Activated T-helper 9 cell treated with anti-CD3 and anti-CD28 coated beads, Interleukin-2, amount 50 U/mL, for 16 hours (primary cell): ENCODE data around the gene GFM1.
A peak's percentile ranks its signal among the peaks of the same experiment; 100 is the strongest.

Experiments
- DNase-seq: peaks from one replicate; pipeline ENCODE4 v3.0.0-alpha.2; 2020; ENCODE audit warnings: low read depth

Gene GFM1

DNA sequence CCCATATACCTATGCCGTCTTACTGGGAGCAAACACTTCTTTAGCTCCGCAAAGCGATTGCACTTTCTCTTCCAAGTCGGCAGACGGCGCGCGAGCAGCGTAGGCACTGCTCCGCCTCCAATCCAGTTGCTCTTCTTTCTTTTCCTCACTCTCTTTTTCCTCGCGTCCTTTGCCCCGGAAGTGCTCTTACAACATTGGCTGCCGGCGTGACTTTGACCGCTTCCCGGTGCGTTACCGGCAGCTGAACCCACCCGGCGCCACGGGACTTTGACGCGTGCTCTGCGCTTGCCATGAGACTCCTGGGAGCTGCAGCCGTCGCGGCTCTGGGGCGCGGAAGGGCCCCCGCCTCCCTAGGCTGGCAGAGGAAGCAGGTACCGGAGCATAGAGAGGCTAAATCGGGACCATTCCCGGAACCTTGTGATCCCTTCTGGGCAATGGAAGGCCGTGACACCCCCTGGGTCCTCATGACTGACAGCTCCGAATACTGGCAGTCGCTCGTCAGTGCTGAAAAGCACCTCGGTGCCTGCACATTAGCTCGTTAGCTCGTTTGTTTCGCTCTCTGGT, at the start of gene GFM1:
GFM1 (plus strand) TSS at position 183 of the 564 bp plus-strand sequence; CDS start at position 291, 108 bp downstream.
- DNase-seq, result peak; percentile 84

DNA sequence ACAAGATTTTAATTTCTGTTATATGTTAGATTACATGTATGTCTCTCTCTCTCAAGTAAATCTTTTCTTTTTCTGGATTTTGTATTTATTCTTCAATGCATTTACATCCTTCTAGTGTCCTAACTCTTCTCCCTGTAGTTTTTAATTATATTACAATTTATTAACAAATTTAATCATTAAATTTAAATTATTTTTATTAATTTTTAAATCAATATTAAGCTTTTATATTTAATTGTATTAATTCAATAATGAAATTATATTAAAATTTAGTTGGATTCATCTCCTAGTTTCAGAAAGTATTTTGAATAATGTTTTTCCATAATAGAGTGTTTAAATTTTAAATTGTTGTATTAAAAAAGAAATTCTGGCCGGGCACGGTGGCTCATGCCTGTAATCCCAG, 43.5 kb upstream of the GFM1 start:
- no peak for DNase-seq

DNA sequence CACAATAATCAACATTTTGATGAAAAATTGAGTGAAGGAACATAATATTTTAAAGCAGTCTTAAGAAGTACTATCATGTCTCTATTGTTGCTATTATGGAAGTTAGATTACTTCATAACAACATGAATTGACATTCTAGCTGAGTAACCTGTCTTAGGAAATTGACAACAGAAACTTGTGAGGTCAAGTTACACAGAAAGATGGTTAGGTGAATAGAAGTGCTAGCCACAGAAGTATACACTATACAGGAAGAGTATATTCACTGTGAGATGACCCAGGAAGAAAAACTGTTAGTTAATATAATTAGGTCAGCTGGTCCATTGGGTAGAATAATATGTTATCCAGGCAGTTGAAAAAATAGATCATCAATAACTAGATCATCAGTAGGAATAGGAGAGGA, 42.1 kb upstream of the GFM1 start:
- no peak for DNase-seq

DNA sequence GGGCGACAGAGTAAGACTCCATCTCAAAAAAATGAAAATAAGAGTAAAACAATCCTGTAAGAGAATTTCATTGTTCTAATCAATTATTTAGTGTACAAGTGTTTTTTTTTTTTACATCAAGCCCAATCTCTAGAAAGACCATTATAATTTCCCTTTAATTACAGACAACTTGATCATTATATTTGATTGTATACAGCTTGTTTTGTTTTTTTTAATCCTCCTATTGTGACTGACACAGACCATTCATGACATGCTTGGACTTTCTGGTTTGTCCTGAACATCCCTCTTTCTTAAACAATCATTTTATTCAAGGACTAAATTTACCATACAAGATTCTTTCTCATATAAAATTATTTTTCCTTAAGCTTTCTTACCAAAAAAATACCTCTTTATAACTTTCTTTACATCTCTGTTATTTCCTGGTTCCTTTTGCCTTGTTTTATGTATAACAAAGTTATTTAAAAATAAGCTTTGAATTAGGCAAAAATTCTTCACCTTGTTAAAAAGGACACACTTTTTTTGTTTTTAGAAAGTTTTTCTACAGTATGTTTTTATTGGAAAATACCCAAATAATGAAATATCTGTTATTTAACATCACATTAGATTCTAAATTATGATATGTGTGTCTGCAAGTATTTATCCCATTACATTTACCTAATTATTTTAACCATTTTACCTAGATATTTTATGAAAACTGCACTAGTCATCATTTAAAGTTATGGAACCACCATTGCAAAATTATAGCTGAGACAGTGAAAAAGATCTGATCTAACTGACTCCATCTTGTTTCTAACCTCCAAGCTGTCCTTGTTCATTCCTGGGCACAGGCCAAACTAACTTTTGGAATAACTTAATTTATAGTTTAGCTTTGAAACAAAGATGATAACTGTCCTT, 26.1 kb upstream of the GFM1 start:
- DNase-seq, result no peak

DNA sequence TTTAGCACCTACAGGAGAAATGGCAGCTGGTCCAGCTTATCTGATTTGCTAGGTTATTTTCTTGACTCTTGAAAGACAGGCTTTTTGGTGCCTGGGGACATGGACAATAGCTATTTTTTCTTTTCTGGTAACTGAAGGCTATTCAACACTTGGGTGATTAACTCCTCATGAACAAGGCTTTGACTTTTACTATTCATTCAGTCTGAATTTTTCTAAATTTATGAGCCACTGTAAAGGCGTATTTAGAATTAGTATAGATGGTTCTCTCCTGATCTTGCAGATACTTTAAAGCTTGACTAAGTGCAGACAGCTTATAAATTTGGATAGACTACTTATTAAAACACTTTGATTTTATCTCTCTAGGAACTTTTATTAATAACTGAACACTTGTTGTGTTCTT, 18.4 kb upstream of the GFM1 start:
- DNase-seq, result no peak

DNA sequence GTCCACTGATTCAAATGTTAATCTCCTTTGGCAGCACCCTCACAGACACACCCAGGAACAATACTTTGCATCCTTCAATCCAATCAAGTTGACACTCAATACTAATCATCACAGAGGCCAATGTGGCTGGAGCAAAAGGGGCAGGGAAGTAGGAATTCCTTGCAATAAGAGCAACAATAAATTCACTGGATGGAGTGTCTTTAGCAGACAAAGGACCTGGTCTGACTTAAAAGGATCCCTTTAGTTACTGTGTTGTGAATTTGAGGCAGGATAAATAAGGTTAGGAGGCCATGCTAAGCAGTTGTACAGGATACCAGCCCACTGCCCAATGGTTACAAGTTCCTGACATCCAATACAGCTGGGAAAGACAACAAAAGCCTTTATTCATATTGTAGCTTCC, 12.3 kb upstream of the GFM1 start:
- DNase-seq, result no peak

DNA sequence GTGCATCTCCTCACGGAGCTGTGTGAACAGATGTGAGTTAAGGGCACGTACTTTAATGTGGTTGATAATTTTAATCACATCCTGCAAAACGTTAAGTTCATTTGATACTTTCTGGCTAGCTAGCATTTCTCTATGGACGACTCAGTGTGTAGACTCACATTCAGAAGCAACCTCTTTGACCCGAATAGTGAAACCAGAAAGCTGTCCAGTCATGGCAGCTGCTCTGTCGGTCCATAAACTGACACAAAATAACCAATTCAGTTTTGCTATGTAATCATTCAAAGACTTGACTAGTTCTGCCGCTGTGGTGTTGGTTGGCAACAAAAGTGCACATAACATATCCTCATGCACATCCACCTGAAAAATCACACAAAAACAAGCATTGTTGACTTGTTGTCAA, 3.7 kb upstream of the GFM1 start:
- DNase-seq, result no peak

DNA sequence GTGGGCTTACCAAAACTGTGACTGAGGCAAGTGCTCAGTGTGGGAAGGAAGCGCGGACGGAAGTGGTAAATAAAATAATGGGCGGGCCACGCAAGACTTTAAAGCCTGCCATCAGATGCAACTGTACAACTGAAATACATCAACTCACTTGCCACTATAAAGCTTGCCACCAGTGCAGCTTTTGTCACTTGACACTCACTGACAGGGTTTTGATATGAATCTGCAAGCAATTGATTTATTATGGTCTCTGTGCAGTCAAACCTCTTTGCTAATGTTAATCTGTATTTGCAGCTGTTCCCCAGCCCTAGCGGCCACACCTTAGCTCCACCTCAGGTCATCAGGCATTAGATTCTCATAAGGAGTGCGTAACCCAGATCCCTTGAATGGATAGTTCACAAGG, 2.3 kb upstream of the GFM1 start:
- no peak for DNase-seq

DNA sequence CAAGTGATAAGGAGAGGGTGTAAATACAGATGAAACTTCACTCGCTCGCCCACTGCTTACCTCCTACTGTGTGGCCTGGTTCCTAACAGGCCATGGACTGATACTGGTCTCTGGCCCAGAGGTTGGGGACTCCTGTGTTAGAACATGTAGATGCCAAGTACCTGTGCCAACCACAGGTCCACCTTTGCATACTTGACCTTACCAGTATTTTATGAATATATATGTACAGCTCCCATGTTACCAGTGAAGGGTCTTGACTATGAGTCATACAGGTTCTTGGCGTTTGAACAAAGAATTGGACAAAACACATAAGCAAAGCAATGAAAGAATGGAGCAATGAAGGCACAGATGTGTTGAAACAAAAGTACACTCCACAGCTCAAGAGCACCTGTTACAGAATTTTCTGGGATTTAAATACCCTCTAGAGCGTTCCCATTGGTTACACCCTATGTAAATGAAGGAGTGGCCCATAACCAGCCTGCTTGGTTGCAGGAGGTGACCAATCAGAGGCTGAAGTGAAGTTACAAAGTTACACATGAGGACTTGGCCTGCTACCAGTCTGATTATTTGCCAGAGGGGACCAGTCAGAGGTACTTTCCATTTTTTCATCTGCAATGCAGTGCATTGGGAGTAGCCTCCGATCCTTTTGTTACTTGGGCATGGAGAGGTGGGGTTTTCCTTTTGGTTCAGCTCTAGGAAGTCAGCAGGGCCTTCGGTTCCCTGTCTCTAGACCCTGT, 1.7 kb upstream of the GFM1 start:
- DNase-seq, result no peak

DNA sequence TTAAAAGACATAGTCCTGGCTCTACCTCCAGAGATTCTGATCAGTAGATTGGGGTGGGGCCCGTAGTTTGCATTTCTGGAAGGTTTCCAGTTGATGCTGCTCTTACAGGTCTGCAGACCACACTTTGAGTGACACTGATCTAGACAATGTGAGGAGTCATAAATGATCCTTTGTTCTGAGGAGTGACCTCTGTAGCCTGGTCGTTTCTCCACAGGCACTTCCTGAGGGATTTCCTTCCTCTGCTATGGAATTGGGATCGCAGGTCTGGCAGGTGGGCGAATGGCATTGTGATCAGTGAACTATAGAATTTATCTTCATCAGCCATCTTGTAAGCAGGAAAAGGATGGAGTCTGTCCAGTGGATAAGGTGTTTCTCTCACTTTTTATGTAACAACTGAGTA, 5.5 kb downstream of the GFM1 start:
- DNase-seq, result no peak

DNA sequence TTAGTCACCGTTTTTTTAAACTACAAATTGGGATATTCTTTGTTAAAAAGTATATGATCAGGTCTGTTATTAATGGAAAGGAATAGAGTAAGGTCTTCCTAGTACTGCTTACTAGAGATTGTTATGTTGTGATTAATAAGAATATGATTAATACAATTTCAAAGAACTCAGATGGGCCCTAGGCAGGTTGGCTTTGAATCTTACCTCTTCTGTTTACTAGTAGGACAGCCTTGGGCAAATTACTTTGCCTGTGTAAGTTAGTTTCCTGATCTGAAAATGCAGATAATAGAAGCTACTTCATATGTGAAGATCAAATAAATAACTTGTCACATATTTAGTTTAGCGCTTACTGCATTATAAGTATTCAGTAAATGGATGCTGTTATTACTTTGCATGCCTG, 6.9 kb downstream of the GFM1 start:
- DNase-seq, result no peak

DNA sequence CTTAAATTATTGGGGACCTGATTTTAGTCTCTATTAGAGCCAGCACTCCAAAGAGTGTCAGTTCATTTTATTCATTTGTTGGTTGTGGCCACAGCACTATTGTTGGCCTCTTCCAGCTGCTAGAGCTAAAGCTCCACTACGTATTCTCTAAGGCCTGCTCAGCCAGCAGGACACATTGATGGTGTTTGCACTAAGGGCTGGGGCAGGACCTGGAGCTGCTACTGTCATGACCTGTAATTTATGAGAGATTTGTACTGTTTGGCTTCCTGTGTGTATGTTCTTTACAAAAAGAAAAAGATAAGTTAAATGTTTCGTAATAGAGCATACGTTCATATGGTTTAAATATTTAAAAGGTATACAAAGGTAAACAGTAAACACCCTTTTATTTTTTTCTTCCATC, 8.1 kb downstream of the GFM1 start:
- DNase-seq, result no peak

DNA sequence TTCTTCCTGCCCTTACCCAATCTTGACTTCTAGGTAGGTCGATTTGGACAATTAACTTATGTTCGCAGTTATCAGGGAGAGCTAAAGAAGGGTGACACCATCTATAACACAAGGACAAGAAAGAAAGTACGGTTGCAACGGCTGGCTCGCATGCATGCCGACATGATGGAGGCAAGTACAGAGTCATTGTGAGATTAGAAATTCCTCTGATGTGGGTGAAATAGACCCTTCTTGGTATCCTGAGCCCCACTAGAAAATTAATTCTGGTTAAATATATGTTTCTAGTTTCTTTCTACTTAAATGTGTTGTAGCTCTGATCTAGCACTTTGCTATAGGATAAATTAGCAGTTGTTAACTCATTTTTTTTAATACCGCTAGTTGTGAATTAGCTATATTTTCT, 14.6 kb downstream of the GFM1 start:
- no peak for DNase-seq

DNA sequence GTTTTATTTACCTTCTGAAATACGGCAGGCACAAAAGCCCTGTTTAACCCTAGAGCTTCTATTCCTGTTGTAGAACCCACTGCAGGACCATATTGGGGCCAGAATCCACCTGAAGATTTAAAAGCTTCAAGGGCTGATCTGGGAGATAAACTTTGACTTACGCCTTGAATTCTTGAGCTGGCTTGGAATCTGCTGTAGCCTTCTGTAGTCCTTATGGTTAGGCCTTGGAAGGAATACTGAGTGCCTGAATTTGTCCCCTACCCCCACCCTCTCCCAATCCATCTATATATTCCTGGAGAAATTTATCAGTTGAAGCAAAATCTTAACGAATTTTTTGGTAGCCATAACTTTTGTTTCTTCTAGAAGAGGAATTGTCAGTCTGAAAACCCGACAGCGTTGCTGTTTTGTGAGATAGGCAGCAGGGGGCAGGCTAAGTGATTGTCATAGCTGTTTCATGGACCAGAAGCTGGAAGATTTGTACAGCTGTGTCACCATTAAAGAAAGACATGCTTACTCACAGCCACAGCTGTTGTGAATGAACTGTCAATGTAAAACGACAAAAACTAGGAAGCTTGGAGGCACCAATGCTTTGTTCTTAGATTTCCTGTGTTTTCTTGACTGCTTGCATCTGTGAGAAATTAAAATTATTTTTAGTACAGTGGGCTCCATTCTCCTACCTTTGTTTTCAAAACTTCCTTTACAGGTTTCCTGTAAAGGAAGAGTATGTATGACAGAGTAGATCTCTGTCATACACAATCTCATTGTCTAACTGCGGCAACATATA, 15.3 kb downstream of the GFM1 start:
- peak; percentile 13 for DNase-seq

DNA sequence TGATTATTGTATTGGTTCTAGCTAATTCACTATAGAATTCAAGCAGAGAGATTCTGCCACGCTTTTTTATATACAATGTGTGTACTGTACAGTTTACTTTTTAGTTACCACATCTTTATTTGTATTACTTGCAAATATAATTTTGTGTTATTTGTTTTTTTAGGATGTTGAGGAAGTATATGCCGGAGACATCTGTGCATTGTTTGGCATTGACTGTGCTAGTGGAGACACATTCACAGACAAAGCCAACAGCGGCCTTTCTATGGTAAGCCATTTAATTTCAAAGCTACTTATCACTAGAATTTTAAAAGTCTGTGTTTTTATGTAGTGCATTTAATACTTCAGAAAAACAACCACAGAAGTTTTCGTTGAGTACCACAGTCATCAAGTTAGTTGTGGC, 16.4 kb downstream of the GFM1 start:
- DNase-seq, result no peak

DNA sequence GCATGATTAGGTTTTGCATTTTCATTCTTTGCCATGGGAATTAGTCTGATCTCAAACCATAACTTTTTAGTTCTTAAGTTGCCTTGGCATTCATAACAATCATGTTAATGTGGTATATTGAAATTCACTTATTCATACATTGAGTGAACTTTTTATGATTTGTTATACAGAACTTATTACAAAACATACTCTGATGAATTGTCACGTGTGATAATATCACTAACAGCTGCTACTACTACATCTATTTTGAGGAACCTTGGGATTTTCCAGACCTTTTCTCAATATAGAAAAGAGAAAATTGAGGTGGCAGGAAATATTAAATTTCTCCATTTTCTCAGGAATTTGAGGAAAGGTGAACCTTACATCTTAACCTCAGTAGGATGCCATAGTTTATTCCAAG, 18.9 kb downstream of the GFM1 start:
- no peak for DNase-seq

DNA sequence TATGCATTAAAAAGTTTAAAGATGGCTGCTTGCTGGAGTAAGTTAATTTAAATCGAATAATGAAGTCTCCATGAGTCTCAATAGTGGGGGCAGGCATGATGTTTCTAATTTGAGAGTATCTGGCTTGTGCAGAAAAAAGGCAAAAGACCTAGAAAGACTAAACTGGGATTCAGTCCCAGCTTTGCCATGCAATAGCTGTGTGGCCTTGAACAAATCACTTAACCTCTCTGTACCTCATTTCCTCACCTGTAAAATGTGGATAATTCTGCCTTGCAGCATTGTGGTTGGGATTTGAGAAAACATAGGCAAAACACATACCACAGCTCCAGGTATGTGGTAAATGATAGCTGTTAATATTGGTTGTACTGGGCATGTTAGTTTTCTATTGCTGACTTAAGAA, 19.5 kb downstream of the GFM1 start:
- no peak for DNase-seq

DNA sequence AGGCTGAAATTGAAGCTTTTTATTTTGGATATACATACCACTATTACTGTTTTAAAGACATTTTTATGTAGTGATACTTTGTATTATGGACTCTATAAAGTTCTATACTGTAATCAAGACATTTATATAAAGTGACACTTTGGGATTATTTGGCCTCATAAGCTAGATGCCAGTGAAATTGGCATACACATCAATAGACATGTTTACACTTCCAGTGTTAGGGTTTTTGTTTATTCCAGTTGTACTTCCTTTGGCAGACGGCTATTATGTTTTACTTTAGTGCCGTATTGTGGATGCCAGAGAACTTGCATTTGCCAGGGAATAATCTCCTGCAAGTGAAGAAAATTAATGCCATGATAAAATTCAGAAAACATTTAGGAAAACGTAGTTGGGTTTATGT, 22.1 kb downstream of the GFM1 start:
- DNase-seq, result no peak

DNA sequence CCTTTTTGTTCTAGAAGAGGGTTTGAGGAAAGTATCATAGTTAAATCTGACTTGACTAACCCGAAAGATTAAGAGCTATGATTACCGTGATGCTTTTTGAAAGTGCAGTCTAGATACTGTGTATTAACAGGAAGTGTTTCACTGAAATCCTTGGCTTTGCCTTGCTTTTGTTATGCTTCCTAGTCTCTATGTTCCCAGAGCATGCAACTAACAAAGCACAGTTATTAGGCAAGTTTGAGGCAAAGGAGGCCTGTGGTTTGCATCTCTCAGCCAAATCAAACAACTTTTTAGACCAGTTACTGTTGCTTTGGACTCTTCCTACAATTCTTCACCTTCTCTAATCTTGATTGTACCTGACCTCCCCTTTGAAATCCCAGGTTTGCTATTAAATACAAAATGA, 24.2 kb downstream of the GFM1 start:
- DNase-seq, result no peak

DNA sequence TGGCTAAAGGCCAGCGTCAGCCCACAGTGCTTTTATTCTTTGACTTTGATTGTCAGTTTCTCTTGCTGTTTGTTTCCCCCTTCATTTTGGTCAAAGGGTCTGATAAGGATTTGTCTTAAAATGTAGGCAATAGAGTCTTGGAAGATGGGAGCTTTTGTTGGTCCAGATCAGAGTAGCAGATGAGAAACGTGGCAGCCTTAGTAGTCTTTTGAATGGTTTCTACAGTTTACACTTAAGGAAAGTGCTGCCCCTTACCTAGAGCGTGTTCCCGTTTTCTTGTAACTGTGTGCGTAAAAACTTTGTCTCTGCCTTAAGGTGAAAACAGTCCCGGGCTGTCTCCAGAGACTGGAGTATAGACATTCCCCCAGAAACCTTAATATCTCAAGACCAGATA, 27.5 kb downstream of the GFM1 start:
- no peak for DNase-seq

DNA sequence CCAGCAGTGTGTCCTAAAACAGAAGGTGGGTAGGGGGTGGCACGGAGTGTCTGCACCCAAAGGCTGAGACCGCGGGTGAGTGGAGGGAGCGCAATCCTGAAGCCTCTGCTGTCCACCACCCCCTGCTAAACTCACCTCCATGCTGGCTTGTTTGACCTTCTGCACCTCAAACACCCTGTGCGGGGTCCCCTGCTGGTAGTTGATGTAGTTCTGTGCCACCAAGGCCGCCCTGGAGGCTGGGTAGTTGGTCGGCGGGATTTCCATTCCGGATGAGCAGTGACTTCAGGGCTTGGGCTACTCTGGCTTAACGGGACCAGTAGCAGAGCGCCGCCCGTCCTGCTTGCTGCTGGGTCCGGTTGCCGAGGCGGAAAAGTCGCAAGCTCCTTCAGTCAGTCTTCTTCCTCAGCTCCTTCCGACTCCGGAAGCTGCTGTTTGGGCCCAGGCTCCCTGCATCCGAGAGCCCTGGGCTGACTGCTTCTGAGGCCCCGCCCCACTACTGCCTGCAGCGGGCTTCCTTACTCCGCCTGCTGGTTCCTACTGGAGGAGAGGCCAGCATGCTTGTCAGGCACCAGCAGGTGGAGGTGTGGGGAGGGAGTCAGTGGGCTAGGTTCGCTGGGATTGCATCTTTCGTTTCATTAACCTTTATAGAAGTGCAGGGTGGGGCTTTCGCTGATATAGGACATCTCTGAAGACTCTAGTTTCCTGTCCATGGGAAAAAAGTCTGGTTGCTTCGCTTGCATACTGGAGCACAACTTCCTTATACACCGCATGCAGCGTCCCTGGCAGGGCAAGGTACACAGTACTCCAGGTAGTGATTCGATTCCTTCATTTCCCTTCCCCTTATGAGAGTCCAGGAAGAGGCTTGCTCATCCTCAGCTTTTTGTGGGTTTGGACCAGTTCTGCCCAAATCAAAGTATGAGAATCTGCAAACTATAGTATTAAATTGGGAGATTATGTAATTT, 28.2 kb downstream of the GFM1 start, which contains the start of gene LXN:
LXN (minus strand) TSS at position 434 of the 962 bp plus-strand sequence; CDS start at position 264, 170 bp downstream.
- DNase-seq, result peak; percentile 60
